EH (cell line): ENCODE data around the gene ZBTB7C.

Experiments used
- DNase-seq: peaks from one replicate; pipeline ENCODE4 v3.0.0-alpha.2; 2015; ENCODE audit warnings: low read depth

ZBTB7C gene

DNA sequence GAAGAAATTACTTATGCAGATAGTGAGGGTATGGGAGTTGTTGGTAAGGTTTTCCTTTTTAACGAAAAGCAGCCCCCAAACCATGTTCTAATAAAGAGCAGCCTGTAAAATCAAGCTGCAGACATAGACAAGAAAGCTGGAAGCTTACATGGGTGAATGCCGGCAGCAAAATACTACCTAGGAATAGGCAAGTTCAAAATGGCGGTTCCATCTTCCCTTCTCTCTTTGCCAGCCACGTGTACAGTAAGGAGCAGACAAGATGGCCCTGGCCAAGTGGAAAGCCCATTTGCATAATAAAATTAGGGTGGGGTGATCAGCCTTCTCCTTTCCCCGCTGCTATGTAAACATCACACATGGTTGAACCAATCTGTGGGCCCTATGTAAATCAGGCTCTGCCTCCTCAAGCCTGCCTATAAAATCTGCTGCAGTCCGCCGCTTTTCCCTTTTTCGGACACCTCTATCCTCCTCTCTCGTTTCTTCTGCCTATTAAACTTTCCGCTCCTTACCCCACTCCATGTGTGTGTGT lies 155.0 kb downstream of the ZBTB7C start:
- DNase-seq = no peak

DNA sequence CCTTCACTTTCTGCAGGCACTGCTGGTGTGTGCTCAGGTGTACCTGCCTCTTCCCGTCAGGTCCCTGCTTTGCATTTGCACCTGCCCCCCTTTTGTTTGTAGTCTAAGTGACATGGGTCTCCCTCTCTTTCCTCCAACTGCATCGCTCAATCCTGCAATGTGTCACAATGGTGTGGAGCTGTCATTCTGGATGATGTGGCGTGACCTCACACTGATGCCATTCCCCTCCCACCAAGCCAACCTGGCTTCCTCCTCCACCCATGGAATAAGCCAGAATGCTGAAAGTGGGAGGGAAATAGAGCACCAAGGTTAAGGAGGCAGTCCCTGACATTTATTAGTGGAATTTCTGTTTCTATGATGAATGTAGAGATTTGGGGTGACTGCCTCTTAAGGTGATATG lies 156.7 kb downstream of the ZBTB7C start:
- DNase-seq = no peak

DNA sequence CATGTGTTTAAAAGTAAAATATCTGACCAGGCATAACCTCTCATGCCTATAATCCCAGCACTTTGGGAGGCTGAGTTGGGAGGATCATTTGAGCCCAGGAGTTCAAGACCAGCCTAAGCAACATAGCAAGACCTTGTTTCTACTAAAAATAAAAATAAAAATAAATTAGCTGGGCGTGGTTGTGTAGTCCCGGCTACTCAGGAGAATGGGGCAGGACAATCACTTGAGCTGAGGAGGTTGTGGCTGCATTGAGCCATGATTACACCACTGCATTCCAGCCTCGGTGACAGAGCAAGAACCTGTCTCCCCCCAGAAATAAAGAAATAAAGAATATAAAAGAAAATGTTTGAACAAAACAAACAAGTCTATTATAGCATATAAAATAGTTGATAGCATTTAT lies 158.3 kb downstream of the ZBTB7C start:
- DNase-seq = no peak

DNA sequence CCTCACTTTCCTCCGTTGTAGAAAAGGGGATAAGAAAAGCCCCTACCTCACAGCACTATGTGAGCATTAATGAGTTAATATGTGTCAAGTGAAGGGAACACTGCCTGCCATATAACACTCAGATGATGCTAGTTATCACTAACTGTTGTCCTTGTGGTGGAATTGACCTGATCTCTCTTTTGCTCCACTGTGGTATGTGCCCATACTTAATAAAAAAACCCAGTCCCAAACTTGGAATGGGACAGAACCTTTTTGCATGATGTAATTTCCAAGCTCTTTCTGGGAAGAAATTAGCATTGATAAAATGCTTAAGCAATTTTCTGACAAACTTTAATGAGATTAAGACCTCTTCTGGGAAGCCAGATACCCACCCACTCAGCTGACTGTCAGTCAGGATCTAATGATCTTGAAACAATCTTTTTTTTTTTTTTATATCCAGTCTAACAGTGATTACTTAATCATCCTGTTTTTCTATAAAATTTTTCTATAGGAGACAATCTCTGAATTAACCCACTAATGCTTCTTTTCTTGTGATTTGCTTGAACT lies 158.7 kb downstream of the ZBTB7C start:
- DNase-seq = no peak

DNA sequence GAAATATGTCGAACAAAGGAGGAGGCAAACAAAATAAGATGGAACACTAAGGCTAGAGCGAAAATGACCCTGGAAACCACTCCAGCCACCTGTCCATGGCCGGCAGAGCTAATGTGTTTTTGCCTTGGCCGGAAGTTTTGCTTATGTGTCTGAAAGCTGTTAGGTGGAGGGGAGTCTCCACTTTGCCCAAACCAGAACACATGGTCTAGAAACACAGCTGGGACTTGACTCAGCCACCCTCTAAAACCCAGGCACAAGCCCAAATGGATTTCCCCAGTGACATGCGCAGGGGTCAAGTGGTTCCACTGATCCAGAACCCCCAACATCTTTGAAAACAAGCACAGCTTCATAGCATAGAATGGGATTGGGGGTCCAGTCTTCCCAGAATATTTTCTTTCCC lies 159.3 kb downstream of the ZBTB7C start:
- no peak for DNase-seq

DNA sequence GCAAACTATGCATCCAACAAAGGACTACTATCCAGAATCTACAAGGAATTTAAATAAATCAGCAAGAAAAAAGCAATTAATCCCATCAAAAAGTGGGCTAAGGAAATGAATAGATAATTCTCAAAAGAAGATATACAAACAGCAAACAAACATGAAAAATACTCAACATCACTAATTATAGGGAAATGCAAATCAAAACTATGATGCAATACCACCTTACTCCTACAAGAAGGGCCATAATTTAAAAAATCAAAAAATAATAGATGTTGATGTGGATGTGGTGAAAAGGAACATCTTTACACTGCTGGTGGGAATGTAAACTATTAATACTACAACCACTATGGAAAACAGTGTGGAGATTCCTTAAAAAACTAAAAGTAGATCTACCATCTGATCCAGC lies 164.7 kb downstream of the ZBTB7C start:
- no peak for DNase-seq

DNA sequence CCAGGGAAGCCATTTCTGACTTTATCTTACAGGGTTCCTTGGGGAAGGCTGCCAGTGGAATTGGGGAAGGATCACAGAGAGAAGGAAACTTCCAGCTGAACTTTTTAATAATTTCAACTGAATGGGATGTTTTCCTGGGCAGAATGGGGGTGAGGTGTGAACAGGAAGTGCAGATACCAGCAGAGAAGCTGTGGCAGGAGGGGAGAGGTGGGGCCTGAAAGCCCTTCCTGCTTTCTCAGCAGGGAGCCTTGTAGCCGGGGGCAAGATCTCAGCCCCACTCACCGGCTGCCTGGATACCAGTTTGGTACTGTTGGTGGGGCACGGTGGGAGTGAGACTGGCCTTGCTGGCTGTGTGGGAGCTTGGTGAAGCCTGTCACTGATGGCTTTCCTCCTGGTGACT lies 170.5 kb downstream of the ZBTB7C start:
- DNase-seq = no peak

DNA sequence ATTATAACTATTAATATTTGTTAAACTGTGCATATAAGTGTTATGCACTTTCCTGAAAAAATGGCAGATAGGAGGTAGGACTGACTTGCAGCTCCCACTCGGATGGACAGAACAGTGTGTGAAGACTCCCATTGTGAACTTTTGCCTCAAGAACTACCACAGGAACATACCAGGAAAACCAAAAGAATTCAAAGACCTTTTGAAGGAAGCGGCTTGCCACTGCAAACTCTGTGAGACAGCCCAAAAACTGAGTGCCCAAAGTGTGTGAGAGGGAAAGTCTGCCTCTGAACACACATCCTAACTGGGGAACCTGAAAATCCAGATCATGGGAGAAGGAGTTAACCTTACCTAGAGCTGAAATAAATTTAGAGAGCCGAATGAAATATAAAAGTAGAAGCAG lies 171.0 kb downstream of the ZBTB7C start:
- peak; percentile 13 for DNase-seq

DNA sequence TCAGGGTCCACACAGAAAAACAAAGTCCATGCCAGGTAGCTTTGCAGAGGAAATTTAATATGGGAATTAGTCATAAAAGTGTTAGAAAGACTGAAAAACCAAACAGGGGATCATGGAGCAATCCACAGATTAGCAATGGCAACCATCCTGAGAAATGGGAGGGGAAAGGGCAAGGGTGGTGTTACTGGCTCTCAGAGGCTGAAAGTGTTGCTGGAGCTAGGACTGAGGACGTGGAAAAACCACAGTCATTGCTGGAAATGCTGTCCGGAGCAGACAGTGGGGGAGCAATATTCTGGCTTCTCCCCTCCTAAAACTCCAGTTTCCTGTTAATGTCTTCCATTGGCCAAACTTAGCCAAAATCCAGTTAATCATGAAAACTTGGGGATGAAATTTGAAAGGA lies 172.4 kb downstream of the ZBTB7C start:
- DNase-seq = no peak

DNA sequence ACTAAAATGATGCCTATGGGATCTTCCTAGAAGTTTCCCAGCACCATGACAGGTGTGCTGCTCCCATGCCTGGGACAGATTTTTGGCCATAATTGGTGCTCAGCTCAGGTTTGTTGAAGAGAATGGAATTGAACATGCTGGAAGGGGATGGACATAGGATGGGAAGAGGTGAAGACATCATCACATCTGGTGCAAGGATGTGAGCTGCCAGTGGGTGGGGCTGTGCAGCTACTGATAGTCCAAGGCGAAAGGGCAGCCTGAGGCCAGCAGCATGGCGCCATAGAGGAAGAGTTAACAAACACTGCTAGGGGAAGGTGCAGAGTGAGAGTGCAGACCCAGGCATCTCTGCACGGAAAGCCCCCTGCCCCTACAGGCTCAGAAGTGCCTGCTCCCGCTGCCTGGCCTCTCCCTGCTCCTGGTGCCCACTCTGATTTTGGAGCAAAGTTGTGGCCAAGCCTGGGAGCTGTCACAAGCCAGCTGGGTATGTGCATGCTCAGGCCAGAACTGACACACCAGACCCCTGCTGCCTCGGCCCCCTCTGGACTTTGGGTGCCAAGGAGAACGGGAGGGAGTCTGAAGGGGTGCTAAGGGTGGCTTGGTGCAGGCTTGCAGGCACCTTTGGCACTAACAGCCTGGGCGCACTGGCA lies 178.6 kb downstream of the ZBTB7C start:
- peak; percentile 67 for DNase-seq

DNA sequence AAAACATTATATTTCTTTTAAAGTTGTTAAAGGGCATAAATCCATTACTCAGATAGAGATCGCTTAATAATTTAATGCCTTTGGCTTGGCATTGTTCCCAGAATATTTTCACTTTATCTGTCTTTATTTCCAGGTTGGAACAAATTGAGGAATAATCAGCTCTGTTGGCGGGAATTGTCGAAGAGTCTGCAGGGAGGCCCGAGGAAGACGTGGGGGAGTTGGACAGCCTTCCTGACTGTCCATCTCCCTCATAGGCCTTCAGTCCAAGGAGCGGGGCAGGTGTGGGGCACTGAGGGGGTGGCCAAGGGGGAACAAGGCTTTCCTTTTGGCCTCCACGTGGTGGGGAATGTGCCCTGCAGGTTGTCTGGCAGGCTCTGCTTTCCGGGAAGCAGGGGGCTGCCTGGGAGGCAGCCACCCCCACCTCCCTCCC lies 179.6 kb downstream of the ZBTB7C start:
- DNase-seq = no peak

DNA sequence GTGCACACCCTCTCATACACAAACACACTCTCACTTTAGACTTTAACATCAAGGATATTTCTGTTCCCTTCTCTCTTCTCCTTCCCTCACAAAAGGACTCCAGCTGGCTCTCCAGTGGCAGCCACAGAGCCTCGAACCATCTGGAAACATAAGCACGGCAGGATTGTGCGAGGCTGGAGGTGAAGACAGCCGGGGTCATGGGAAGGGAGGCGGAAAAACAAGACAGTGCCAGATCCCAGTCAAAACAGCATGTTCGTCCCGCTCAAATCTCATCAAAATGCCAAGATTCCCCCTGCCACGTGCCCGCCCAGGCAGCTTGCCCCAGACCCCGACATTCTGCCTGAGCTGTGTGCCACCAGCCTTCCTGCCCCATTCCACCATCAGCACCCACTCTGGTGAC lies 180.3 kb downstream of the ZBTB7C start:
- DNase-seq = no peak

DNA sequence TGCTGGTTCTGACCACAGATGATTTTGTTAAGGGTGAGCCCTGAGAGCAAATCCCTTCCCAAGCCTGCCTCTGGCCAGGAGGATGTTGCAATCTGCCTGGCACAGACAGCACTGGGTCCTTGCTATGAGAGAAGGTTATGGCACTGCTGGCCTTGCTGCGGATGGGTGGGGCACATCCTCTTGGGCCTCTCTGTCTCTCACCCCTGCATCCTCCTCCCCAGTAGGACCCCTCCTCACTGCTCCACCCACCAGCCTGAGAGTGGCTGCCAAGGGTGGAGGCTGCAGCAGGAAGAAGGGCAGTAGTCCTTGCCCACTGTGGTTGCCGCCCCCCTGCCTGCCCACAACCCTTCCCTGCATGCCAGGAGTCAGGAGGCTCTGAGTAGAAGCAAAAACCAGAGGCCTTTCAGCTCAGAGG lies 180.9 kb downstream of the ZBTB7C start:
- no peak for DNase-seq

DNA sequence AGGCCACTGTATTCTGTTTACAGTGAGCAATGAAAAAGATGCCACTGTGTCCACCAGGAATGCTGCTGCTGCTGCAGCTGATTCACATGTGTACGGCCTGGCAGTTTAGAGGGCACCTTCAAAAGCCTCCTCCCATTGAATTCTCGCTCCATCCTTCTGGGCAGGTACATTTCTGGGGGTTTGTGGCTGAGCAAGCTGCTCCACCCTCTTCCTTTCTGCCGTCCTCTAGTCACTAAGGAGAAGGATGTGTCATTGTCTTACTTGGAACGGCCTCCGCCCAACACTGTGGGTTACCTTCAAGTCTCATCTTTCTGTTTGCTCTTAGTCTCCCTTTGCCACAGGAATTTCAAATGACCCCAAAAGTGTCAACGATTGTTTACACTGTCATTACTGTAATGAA lies 182.0 kb downstream of the ZBTB7C start:
- DNase-seq = peak; percentile 22

DNA sequence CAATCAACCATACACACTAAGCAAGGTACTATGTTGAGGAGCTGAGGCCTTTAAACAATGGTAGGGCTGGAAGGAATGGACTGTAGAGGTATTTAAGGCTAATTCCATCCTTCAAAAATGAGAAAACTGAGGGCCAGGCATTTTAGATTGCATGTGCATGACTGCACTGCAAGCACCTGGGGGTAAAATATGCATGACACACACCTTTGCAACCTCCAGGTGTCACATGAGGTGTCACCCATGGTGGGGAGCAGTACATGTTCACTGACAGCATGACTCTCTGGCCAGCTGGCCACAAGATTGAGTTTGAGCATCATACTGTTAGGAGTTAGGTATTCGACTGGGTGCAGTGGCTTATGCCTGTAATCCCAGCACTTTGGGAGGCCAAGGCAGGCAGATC lies 182.8 kb downstream of the ZBTB7C start:
- no peak for DNase-seq

DNA sequence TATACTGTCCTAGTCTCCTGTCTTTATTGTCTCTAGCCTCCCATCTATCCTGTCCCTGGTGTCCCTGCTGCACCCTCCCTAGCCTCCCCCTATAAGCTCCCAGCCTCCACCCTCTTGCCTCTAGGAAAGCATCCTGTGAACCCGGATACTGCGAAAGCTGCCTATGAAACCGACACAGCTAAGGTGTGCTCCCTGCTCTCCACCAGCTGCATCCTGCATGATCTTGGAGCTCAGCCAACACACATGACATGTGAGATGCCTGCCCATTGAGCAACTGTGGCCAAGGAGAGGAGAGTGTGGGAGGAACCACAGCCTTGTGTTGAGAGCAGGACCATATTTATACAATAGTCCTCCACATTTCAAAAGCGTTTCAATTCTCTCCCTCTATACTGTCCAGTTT lies 187.1 kb downstream of the ZBTB7C start:
- peak; percentile 11 for DNase-seq

DNA sequence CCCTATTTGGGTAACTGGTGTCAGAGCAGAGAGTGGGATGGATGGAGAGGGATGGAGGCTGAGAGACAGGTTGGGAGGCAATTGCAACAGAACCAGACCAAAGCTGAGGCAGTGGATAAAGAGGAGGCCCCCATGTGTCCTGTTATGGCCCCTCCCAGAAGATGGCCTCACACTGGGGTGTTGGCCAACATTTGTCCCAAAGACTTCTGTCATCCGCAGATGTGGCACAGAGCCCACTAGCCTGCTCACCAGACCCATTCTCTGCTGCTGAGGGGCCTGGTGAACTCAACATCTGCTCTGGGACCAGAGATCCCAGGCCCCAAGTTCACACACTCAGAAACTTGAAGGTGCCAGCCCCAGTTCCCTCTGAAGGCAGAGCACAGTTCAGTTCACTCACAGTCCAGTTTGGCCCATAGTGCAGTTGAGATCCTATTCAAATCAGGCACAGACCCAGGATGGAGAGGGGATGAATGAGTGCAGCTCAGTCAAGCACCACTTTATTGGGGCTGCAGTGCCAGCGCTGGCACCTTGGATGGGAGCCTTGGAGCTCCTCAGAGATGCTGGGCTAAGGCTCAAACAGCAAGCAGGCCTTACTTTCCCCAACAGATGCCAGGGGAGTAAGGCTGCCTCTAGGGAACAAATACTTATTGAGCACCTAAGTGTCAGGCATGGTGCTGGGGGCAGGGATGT lies 189.2 kb downstream of the ZBTB7C start:
- DNase-seq = no peak

DNA sequence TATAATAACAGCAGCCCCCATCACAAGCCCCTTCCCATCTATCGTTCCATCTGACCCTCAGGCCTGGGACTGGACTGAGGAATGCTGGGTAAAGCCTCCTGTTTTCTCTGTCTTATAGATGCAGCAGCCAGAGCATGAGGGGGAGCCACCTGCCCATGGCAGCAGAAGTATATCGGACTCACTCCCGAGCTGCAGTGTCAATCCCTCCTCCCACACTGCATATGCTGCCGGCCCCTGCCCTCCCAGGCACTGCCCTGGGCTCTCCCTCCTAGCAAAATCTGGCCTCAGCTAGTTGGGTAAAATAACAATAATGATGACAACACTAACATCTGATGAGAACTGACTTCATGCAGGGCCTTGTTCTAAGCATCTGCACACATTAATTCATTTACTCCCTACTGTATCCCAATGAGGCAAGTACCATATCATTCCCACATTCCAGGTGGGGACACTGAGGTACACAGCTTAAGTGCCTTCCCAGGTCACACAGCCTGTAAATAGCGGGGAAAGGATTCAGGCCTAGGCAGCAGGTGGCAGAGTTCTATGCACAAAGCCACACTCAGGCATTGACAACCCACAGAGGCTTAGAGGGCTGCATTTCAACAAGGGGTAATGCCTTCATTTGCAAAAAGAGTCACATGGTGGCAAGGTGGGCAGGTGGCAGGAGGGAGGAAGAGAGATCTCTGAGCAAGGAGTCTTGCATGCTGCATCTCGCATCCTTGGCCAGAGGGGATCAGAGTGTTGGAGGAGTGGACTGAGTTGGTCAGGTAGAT lies 190.0 kb downstream of the ZBTB7C start:
- no peak for DNase-seq

DNA sequence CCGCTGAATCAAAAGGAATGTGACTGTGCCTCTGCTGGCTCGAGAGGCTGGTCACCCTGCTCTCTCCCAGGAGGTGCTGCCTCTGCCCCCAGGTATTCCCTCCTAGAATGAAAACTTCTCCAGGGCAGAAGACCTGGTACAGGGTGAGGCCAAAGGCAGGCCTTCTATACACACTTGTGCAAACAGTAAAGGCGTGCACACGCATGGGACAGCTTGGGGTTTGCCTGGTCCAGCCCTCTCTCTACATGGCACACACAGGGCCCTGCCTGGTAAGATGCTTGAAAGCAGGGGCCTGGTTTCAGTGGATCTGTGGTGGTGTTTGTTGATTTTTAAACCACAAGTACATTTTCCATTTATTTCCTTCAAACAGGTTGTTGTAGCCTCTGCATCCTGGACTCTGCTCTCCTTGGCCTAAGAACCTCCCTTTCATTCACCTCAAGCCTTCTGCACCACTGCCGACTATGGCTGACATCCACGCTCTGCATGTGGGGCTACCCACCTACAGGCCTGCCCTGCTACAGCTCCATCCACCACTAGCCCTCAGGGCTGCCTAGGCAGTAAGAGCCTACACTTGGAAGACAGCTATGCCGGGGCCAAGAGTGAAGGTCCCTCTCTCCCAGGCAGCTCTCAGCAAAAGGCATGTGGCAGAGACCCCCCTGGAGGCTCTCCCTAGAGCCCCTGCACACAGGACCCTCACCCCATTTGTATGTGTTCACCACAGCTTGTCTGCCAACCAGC lies 190.7 kb downstream of the ZBTB7C start:
- DNase-seq = no peak

DNA sequence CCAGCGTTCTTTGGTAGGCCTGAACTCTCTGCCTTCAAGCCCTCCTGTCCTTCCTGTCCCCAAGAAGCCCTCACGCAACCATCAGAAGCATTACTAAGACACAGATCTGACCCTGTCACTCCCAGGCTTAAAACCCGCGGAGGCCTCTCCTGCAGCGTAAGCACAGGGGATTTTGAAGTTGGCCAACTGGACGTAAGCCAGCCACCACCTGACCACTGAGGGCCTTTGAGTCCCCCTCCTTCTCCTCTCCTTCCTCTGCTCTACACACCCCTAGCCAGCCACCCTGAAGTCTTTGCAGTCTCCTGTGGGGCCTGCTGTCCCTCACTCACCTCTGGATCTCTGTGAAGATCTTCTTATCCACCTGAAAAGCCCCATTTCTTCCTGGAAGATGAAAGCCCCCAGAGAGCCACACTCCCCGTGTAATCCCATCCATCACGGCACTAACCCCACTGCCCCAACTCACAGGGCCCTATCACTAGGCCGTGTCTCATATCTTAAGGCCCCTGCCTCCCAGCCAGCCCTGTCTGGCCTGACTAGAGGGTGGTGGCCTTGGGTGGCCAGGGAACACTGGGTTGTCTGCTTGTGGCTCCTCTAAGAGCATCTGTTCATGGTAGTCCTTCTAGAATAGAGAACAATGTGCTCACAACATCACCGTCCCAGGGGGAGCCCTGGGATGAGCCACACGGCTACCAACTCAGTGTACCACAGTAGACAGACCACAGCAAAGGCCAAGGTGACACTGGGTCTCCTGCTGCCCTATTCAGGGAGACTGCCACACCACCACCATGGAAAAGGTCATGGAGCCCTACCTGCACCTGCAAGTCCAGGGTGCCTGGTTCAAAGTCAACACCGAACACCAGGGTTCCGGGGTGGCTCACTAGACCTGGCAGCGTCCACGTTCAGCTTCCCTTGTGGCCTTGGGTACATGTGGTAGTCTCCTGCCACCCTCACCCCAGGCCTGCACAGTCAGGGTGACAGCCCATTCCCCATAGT lies 191.6 kb downstream of the ZBTB7C start:
- no peak for DNase-seq
